B cell (primary cell): ENCODE results near the gene TAF1D. TPM values are rescaled to one million over a fixed set of nuclear protein-coding genes. Genes with fewer than 3 reads are reported as not detected.
A peak's percentile ranks its signal among the peaks of the same experiment; 100 is the strongest.

Source experiments
- ATAC-seq: fragments of 200-7000 bp; cut with Tn5 transposase; one replicate; pipeline ENCODE4 v1.10.0; 2021; ENCODE audit warnings: low read depth, mild to moderate bottlenecking, moderate number of reproducible peaks, moderate library complexity
- CTCF ChIA-PET: fragments of 350-600 bp; sonication (Branson Sonifier 250); formaldehyde crosslinking; loops from one replicate; lab custom pipeline; 2021; ENCODE audit warnings: antibody characterized with exemption, inconsistent platforms; lab: Charles Lee
- POLR2A ChIA-PET: fragments of 350-600 bp; sonication (Branson Sonifier 250); formaldehyde crosslinking; loops from one replicate; lab custom pipeline; 2021; ENCODE audit warnings: antibody characterized with exemption; lab: Charles Lee
- DNase-seq: peaks from one replicate; pipeline ENCODE4 v3.0.0; 2013
- H2AFZ ChIP-seq: 2 replicates; pipeline ENCODE4 v1.6.1; 2012; ENCODE audit warnings: mild to moderate bottlenecking, low read depth, low read length; ENCODE audit not compliant: insufficient read depth, poor library complexity, severe bottlenecking
- H3K27ac ChIP-seq, 2 donors: 1 replicate in 1 of 2; 2 replicates in 1 of 2; pipeline ENCODE4 v1.5.1; 2012 to 2013; ENCODE audit warnings: low read length in 2 of 2, mild to moderate bottlenecking in 2 of 2, moderate library complexity in 1 of 2
- H3K27me3 ChIP-seq, 4 experiments: fragments of 200-600 bp in 1 of 4; sonication (generic) in 1 of 4; replicated peaks in 1 of 4; 1 replicate in 2 of 4; 2 replicates in 2 of 4; pipeline versions ENCODE4 v1.6.1 to v1.7.0; 2013 to 2016; ENCODE audit warnings: low read length in 3 of 4, mild to moderate bottlenecking in 2 of 4, mixed read lengths in 1 of 4, moderate library complexity in 1 of 4; ENCODE audit not compliant: insufficient read depth in 4 of 4, control insufficient read depth in 3 of 4; ENCODE audit errors: control extremely low read depth in 1 of 4
- H3K36me3 ChIP-seq, 2 experiments: replicated peaks in 1 of 2; 1 replicate in 1 of 2; 2 replicates in 1 of 2; pipeline versions ENCODE4 v1.6.1 to v1.7.1; 2013; ENCODE audit warnings: low read length in 1 of 2; ENCODE audit not compliant: insufficient read depth in 2 of 2, control insufficient read depth in 1 of 2; ENCODE audit errors: control extremely low read depth in 1 of 2, extremely low read depth in 1 of 2
- H3K4me1 ChIP-seq, 2 donors: fragments of 200-600 bp in 1 of 2; sonication (generic) in 1 of 2; 1 replicate in 1 of 2; 2 replicates in 1 of 2; pipeline versions ENCODE4 v1.5.1 to v1.6.1; 2013 to 2017; ENCODE audit warnings: low read length in 2 of 2; ENCODE audit not compliant: control insufficient read depth in 2 of 2, insufficient read depth in 2 of 2
- H3K4me2 ChIP-seq: replicated peaks from 2 replicates; pipeline ENCODE3; 2012; ENCODE audit warnings: mild to moderate bottlenecking, low read depth, low read length; ENCODE audit not compliant: poor library complexity, severe bottlenecking
- H3K4me3 ChIP-seq, 5 experiments: fragments of 200-600 bp in 1 of 5; sonication (generic) in 1 of 5; 1 replicate in 3 of 5; 2 replicates in 2 of 5; pipeline versions ENCODE4 v1.5.1 to v1.7.0; 2011 to 2016; ENCODE audit warnings: low read length in 4 of 5, mild to moderate bottlenecking in 4 of 5, low read depth in 2 of 5, control low read depth in 1 of 5, moderate library complexity in 1 of 5; ENCODE audit not compliant: insufficient read depth in 1 of 5; ENCODE audit errors: control extremely low read depth in 1 of 5, extremely low read depth in 1 of 5
- H3K79me2 ChIP-seq: fragments of 200-600 bp; sonication (generic); one replicate; pipeline ENCODE4 v1.6.0; 2016; ENCODE audit warnings: low read length; ENCODE audit not compliant: control insufficient read depth, insufficient read depth
- H3K9ac ChIP-seq: fragments of 200-600 bp; sonication (generic); 2 replicates; pipeline ENCODE4 v1.6.1; 2017; ENCODE audit warnings: mild to moderate bottlenecking, low read length, moderate library complexity
- H3K9me3 ChIP-seq, 3 donors: one replicate each; pipeline versions ENCODE4 v1.6.1 to v1.7.1; 2013; ENCODE audit warnings: low read length in 2 of 3; ENCODE audit not compliant: control insufficient read depth in 2 of 3, insufficient read depth in 1 of 3; ENCODE audit errors: control extremely low read depth in 1 of 3
- H4K20me1 ChIP-seq: 2 replicates; pipeline ENCODE4 v1.6.0; 2012; ENCODE audit warnings: mild to moderate bottlenecking, low read length; ENCODE audit not compliant: insufficient read depth, control insufficient read depth, poor library complexity, severe bottlenecking
- H3K27ac Mint-ChIP-seq: one replicate; pipeline ENCODE4 v1.8.0; 2021; ENCODE audit warnings: mixed read lengths
- H3K27me3 Mint-ChIP-seq: one replicate; pipeline ENCODE4 v1.8.0; 2021; ENCODE audit warnings: mixed read lengths
- H3K4me1 Mint-ChIP-seq: one replicate; pipeline ENCODE4 v1.8.0; 2021; ENCODE audit warnings: mixed read lengths
- H3K4me3 Mint-ChIP-seq: one replicate; pipeline ENCODE4 v1.8.0; 2021; ENCODE audit warnings: mixed read lengths
- H3K9me3 Mint-ChIP-seq: one replicate; pipeline ENCODE4 v1.8.0; 2022; ENCODE audit warnings: mixed read lengths; ENCODE audit not compliant: insufficient read depth
- CTCF ChIP-seq: fragments of 200-600 bp; IDR thresholded peaks from one replicate; pipeline ENCODE4 v1.8.0; 2022; ENCODE audit warnings: antibody characterized with exemption, mild to moderate bottlenecking
- EZH2 ChIP-seq: IDR thresholded peaks from 2 replicates; pipeline ENCODE4 v1.6.1; 2012; ENCODE audit warnings: borderline replicate concordance, low read depth, mild to moderate bottlenecking, moderate library complexity, low read length; ENCODE audit not compliant: insufficient read depth, poor library complexity, severe bottlenecking
- WGBS: methylation state at CpG from one replicate; pipeline ENCODE4 v1.1.5; 2013; ENCODE audit warnings: missing lambda C conversion rate; ENCODE audit not compliant: insufficient coverage; 5-methylcytosine and 5-hydroxymethylcytosine counted together
- intact Hi-C: fragments of 100-400 bp; cut with micrococcal nuclease; formaldehyde crosslinking; loops from one replicate; pipeline ENCODE4 v1.10.0; 2022
- polyA plus RNA-seq: library from polyadenylated mRNA; depleted of rRNA; stranded (reverse); fragments of >200 nt; gene quantifications from 2 replicates; pipeline ENCODE4 v1.2.3, GENCODE V29; 2012
- total RNA-seq, 2 donors: library from RNA; stranded (reverse); fragments of 120-200 nt in 1 of 2; gene quantifications; 1 replicate in 1 of 2; 2 replicates in 1 of 2; pipeline versions ENCODE4 v1.2.3 to v1.2.4, GENCODE V29; 2013 to 2022

The TAF1D gene
- total and polyA plus RNA-seq, 2 donors (not counting 1 experiment from before 2014, with no cell fraction given) = 127 to 230 TPM

GRCh38 chr11:93744669-93745004 is 3.3 kb upstream of the TAF1D start:
- no peak overlapping the region for H3K4me2 ChIP-seq
- TF ChIP-seq CTCF = no peak
- TF ChIP-seq EZH2 = no peak
- H3K4me3 Mint-ChIP-seq = no peak overlapping the region
- intact Hi-C loops = loop anchor here (10.0 kb wide), 1 partner anchor 550 kb away; the partner anchor contains the start of gene SLC36A4
- ChIA-PET CTCF (no interaction called here), POLR2A (no interaction called here)
- no peaks in the 10 kb centered on the region for H3K9me3 Mint-ChIP-seq
- peaks cover 9% of the 10 kb centered on the region for H4K20me1 ChIP-seq
- H3K4me3 ChIP-seq = no peak overlapping the region
- peaks cover 11 to 16% of the 10 kb centered on the region in 2 donors for H3K4me1 ChIP-seq
- no peak overlapping the region for H2AFZ ChIP-seq
- no peak overlapping the region for H3K9ac ChIP-seq
- no peaks in the 10 kb centered on the region for H3K27me3 ChIP-seq
- peaks cover 51% of the 10 kb centered on the region for H3K79me2 ChIP-seq
- no peak overlapping the region for H3K27ac Mint-ChIP-seq
- no peaks in the 10 kb centered on the region for H3K27me3 Mint-ChIP-seq
- no peak for ATAC-seq
- peaks cover 32% of the 10 kb centered on the region for H3K4me1 Mint-ChIP-seq
- no peak overlapping the region for H3K27ac ChIP-seq
- DNase-seq = no peak
- 80% methylated on average over 1 of the region's 7 CpGs for WGBS
- H3K9me3 ChIP-seq = no peaks in the 10 kb centered on the region
- H3K36me3 ChIP-seq = peaks cover under 1 to 8% of the 10 kb centered on the region in 2 experiments

GRCh38 chr11:93743291-93743690 is 2.0 kb upstream of the TAF1D start:
- Histone ChIP-seq H2AFZ (no peak overlapping the region), H3K27ac (no peak overlapping the region), H3K36me3 (peaks cover 0 to 18% of the 10 kb centered on the region in 2 experiments), H3K27me3 (no peaks in the 10 kb centered on the region), H3K9ac (no peak overlapping the region), H3K79me2 (peaks cover 64% of the 10 kb centered on the region), H3K4me2 (no peak overlapping the region), H4K20me1 (peaks cover 22% of the 10 kb centered on the region), H3K4me3 (no peak overlapping the region), H3K9me3 (no peaks in the 10 kb centered on the region), H3K4me1 (peaks cover 25 to 29% of the 10 kb centered on the region in 2 donors)
- Mint-ChIP-seq H3K4me3 (peak overlapping the region; percentile 39), H3K4me1 (peaks cover 46% of the 10 kb centered on the region), H3K27ac (no peak overlapping the region), H3K27me3 (no peaks in the 10 kb centered on the region), H3K9me3 (no peaks in the 10 kb centered on the region)
- intact Hi-C loops = loop anchor here (10.0 kb wide), 1 partner anchor 548 kb away; the partner anchor contains the start of gene SLC36A4
- no peak for DNase-seq
- CTCF ChIA-PET = no interaction called here
- no peak for TF ChIP-seq EZH2
- 93% methylated on average over 21 of the region's 23 CpGs for WGBS
- ATAC-seq = no peak
- POLR2A ChIA-PET = no interaction called here
